H1 (cell line): Measurements from ENCODE around the gene E2F2. TPM values are rescaled to one million over a fixed set of nuclear protein-coding genes. Genes with fewer than 3 reads are reported as not detected.

ENCODE experiments used
- CHD2 ChIP-seq: IDR thresholded peaks from 2 replicates; pipeline ENCODE4 v1.6.1; 2012; ENCODE audit warnings: low read length, improper control_type of control experiment
- EP300 ChIP-seq, 2 experiments: IDR thresholded peaks; 1 replicate in 1 of 2; 2 replicates in 1 of 2; pipeline ENCODE4 v1.6.1; 2011 to 2012; ENCODE audit warnings: low read depth in 2 of 2, low read length in 2 of 2, mild to moderate bottlenecking in 2 of 2, borderline replicate concordance in 1 of 2, inconsistent platforms in 1 of 2, moderate library complexity in 1 of 2
- JUND ChIP-seq: IDR thresholded peaks from 2 replicates; pipeline ENCODE4 v1.6.1; 2011; ENCODE audit warnings: mild to moderate bottlenecking, improper control_type of control experiment, low read length
- NANOG ChIP-seq: IDR thresholded peaks from 2 replicates; pipeline ENCODE4 v1.6.1; 2011; ENCODE audit warnings: low read length, low read depth, mild to moderate bottlenecking, inconsistent platforms; ENCODE audit not compliant: insufficient read depth, poor library complexity, severe bottlenecking
- NRF1 ChIP-seq: IDR thresholded peaks from 2 replicates; pipeline ENCODE4 v1.6.1; 2011; ENCODE audit warnings: mild to moderate bottlenecking, low read depth, low read length, improper control_type of control experiment
- RBBP5 ChIP-seq: IDR thresholded peaks from 2 replicates; pipeline ENCODE4 v1.7.1; 2012; ENCODE audit warnings: low read depth, mild to moderate bottlenecking, inconsistent platforms, low read length, moderate library complexity, borderline replicate concordance
- SIRT6 ChIP-seq: IDR thresholded peaks from one replicate; pipeline ENCODE4 v1.7.1; 2012; ENCODE audit warnings: low read length, inconsistent platforms
- SUZ12 ChIP-seq: fragments of 200-600 bp; sonication (generic); IDR thresholded peaks from 2 replicates; pipeline ENCODE4 v1.6.1; 2012; ENCODE audit warnings: mild to moderate bottlenecking, inconsistent platforms, low read length, moderate library complexity, mixed read lengths
- polyA plus RNA-seq, 7 experiments: library from polyadenylated mRNA; depleted of rRNA in 3 of 7; stranded (reverse) in 5 of 7; unstranded in 2 of 7; fragments of >200 nt in 5 of 7; fragments of 200-250 nt in 2 of 7; gene quantifications; 1 replicate in 5 of 7; 2 replicates in 1 of 7; 4 replicates in 1 of 7; pipeline versions ENCODE4 v1.2.1 to v1.2.3, GENCODE V29; 2011 to 2013; ENCODE audit warnings: missing spikeins in 2 of 7, mixed read lengths in 2 of 7
- total RNA-seq: library from RNA; stranded (reverse); fragmentation: NEBNext Ultra II Directional; extraction: Animal tissue kit (Norgen Biotek cat#: 25700); gene quantifications from 2 replicates; pipeline ENCODE4 v1.2.1, GENCODE V29; 2021

Gene E2F2
- total and polyA plus RNA-seq, 2 of the 8 experiments (the other 6 are each of a cell fraction or from before 2014, with no cell fraction given), result 1.8 to 7.0 TPM

GRCh38 chr1:23563003-23563402, 32.0 kb upstream of the E2F2 start (continued):
- TF ChIP-seq EP300 (IDR thresholded peaks at IDR 0.05; ENCODE audit: borderline replicate concordance in 1 of 2, low read depth in 2 of 2, low read length in 2 of 2), result no peak
- no peak for TF ChIP-seq NANOG
- TF ChIP-seq SIRT6, result no peak
- TF ChIP-seq JUND, result no peak
- no peak for TF ChIP-seq SUZ12
- TF ChIP-seq NRF1, result no peak
- no peak for TF ChIP-seq CHD2
- no peak for TF ChIP-seq RBBP5
